Measurements from ENCODE around the gene BUD13. TPM values are rescaled to one million over a fixed set of nuclear protein-coding genes. Genes with fewer than 3 reads are reported as not detected.

BUD13 gene
- total RNA-seq, 4 donors from 2014 or later: 10.8 to 17.1 (median 12.5) TPM

DNA sequence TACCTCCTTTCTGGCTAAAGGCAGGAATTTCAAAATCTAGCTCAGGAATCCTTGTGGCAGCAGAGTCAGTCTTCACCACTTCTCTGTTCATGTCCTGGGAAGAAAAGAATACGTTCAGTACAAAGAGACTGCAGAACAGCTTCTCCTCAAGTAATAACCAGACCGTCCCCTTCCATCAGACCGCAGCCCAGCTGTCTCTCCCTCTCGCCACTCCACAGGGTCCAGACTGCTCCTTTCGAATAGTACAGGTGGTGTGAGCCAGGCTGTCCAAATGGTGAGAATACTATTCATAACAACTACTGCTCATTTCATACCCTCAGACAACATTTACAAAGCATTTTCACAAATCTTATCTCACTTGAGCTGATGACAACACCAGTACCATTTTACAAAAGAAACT is 14.2 kb upstream of the BUD13 start:
- no peak for DNase-seq (ENCODE audit: extremely low spot score)
- H3K36me3 ChIP-seq: peaks cover 40 to 48% (median 44%) of the 10 kb centered on the region in 4 donors
- no peaks in the 10 kb centered on the region for H3K27me3 ChIP-seq
- intact Hi-C loops (cut with DNase I): no loop called here
- peak overlapping the region in 3 of 4 donors; percentile 85 to 92 (median 91) for H3K27ac ChIP-seq (replicated peaks in 1 of 4)
- peaks cover 20 to 38% (median 27%) of the 10 kb centered on the region in 4 donors for H3K4me1 ChIP-seq
- H3K9me3 ChIP-seq: no peaks in the 10 kb centered on the region
- H3K4me3 ChIP-seq: peak overlapping the region; percentile 90 to 100 (median 98)
- WGBS: 69% methylated on average over 5 of the region's 5 CpGs
- TF ChIP-seq EP300 (IDR thresholded peaks at IDR 0.05) (no peak), POLR2AphosphoS5 (IDR thresholded peaks at IDR 0.05) (no peak), POLR2A (IDR thresholded peaks at IDR 0.05; ENCODE audit: low read depth) (no peak)
- TF ChIP-seq, protein P1, sequence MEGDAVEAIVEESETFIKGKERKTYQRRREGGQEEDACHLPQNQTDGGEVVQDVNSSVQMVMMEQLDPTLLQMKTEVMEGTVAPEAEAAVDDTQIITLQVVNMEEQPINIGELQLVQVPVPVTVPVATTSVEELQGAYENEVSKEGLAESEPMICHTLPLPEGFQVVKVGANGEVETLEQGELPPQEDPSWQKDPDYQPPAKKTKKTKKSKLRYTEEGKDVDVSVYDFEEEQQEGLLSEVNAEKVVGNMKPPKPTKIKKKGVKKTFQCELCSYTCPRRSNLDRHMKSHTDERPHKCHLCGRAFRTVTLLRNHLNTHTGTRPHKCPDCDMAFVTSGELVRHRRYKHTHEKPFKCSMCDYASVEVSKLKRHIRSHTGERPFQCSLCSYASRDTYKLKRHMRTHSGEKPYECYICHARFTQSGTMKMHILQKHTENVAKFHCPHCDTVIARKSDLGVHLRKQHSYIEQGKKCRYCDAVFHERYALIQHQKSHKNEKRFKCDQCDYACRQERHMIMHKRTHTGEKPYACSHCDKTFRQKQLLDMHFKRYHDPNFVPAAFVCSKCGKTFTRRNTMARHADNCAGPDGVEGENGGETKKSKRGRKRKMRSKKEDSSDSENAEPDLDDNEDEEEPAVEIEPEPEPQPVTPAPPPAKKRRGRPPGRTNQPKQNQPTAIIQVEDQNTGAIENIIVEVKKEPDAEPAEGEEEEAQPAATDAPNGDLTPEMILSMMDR (IDR thresholded peaks at IDR 0.05): no peak

DNA sequence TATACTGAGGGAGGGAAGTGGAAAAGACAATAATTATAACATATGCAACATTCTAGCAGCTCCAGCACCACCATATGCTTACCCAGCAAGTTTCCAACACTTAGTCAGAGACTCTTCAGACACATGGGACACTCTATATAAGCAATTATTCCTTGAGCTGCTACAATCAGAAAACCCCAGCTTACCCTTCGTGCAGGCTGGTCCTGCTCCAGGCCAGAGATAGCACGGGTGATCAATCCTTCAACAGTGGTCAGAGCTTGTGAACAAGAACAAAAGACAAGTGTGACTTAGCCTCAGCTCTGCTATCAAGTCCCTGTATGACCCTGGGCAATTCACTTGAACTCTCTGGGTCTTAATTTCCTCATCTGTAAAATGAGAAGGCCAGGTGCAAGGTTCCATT is 13.5 kb upstream of the BUD13 start:
- TF ChIP-seq EP300 (IDR thresholded peaks at IDR 0.05) (no peak), POLR2A (IDR thresholded peaks at IDR 0.05; ENCODE audit: low read depth) (no peak), POLR2AphosphoS5 (IDR thresholded peaks at IDR 0.05) (no peak)
- TF ChIP-seq, protein P1 (IDR thresholded peaks at IDR 0.05): no peak
- WGBS: 92% methylated on average over 2 of the region's 2 CpGs
- Histone ChIP-seq H3K27ac (replicated peaks in 1 of 4) (no peak overlapping the region), H3K27me3 (no peaks in the 10 kb centered on the region), H3K9me3 (no peaks in the 10 kb centered on the region), H3K4me3 (peak overlapping the region in 1 of 4 donors; percentile 100), H3K36me3 (peaks cover 47 to 54% (median 51%) of the 10 kb centered on the region in 4 donors), H3K4me1 (peaks cover 16 to 32% (median 22%) of the 10 kb centered on the region in 4 donors)
- DNase-seq (ENCODE audit: extremely low spot score): no peak
- intact Hi-C loops (cut with DNase I): no loop called here

DNA sequence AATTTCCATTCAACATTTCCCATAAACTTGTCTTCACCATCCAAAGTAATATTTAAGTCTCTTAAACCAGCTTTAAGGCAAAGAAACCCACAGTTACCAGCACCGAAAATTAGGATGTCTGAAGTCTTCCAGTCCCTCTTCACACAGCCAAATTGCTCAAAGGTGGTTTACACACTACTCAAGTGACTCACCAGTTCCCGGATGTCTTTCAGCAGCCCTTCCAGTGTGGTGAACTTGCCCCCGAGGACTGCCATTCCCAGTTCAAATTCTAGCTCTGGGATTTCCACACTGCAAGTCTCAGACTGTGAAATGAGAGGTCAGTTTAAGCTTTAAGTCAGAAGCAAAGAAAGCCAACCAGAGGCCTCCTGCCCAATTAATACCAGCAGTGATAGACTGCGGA is 9.9 kb upstream of the BUD13 start:
- Histone ChIP-seq H3K27ac (replicated peaks in 1 of 4) (no peak overlapping the region), H3K9me3 (no peaks in the 10 kb centered on the region), H3K4me1 (peaks cover 12 to 16% (median 13%) of the 10 kb centered on the region in 4 donors), H3K4me3 (no peak overlapping the region), H3K27me3 (no peaks in the 10 kb centered on the region), H3K36me3 (peaks cover 71 to 90% (median 85%) of the 10 kb centered on the region in 4 donors)
- WGBS: 100% methylated on average over 4 of the region's 4 CpGs
- intact Hi-C loops (cut with DNase I): no loop called here
- no peak for DNase-seq (ENCODE audit: extremely low spot score)
- TF ChIP-seq POLR2A (IDR thresholded peaks at IDR 0.05; ENCODE audit: low read depth): no peak
- no peak for TF ChIP-seq EP300 (IDR thresholded peaks at IDR 0.05)
- TF ChIP-seq, protein P1 (IDR thresholded peaks at IDR 0.05): no peak

DNA sequence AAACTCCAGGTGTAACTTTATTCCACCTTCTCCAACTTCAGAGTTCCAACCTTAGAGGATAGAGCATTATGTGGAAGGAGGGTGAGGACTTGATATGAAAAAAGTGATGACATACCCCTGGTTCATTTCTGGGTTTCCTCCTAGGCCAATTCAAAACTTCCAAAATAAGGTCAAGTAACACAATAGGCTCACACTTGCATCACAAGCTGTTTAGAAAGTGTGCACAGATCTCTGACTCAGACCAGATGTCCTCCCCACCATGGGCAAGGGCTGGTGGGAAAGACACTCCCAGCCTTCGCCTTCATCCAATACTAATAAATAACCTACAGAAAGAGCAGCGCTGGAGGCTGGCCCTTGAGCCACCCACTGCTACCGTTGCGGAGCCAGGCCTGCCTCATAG is 5.8 kb upstream of the BUD13 start:
- DNase-seq (ENCODE audit: extremely low spot score): no peak
- TF ChIP-seq POLR2AphosphoS5 (IDR thresholded peaks at IDR 0.05) (no peak), POLR2A (IDR thresholded peaks at IDR 0.05; ENCODE audit: low read depth) (no peak), EP300 (IDR thresholded peaks at IDR 0.05) (no peak)
- TF ChIP-seq, protein P1 (IDR thresholded peaks at IDR 0.05): no peak
- no peaks in the 10 kb centered on the region for H3K9me3 ChIP-seq
- H3K4me1 ChIP-seq: peaks cover 2 to 4% (median 3%) of the 10 kb centered on the region in 4 donors
- intact Hi-C loops (cut with DNase I): loop anchor here (10.0 kb wide), 2 partner anchors 456 to 546 kb away; partner anchors contain the start of genes CEP164, PCSK7 and RNF214
- WGBS: 100% methylated on average over 2 of the region's 4 CpGs
- no peak overlapping the region for H3K27ac ChIP-seq (replicated peaks in 1 of 4)
- no peak overlapping the region for H3K4me3 ChIP-seq
- H3K36me3 ChIP-seq: peaks cover 46 to 79% (median 66%) of the 10 kb centered on the region in 4 donors
- H3K27me3 ChIP-seq: no peaks in the 10 kb centered on the region

- no peaks in the 10 kb centered on the region for H3K9me3 ChIP-seq
- H3K36me3 ChIP-seq: peaks cover 31 to 64% (median 51%) of the 10 kb centered on the region in 4 donors
- 75% methylated on average over 7 of the region's 7 CpGs for WGBS
- H3K4me1 ChIP-seq: peaks cover 5 to 11% (median 9%) of the 10 kb centered on the region in 4 donors
- H3K27me3 ChIP-seq: no peaks in the 10 kb centered on the region
- H3K4me3 ChIP-seq: no peak overlapping the region
- no peak for DNase-seq (ENCODE audit: extremely low spot score)
- TF ChIP-seq, protein P1 (IDR thresholded peaks at IDR 0.05): no peak
- no peak for TF ChIP-seq POLR2AphosphoS5 (IDR thresholded peaks at IDR 0.05)
- no peak for TF ChIP-seq EP300 (IDR thresholded peaks at IDR 0.05)
- no peak for TF ChIP-seq POLR2A (IDR thresholded peaks at IDR 0.05; ENCODE audit: low read depth)
- intact Hi-C loops (cut with DNase I): loop anchor here (10.0 kb wide), 2 partner anchors 458 to 548 kb away; partner anchors contain the start of genes CEP164, PCSK7 and RNF214
- no peak overlapping the region for H3K27ac ChIP-seq (replicated peaks in 1 of 4)
These were observed 4.3 kb upstream of the BUD13 start for GRCh38 chr11:116777056-116777455.

Data from esophagus muscularis mucosa (tissue), 4 donors.